ENCODE results near the gene ACACB.
A peak's percentile ranks its signal among the peaks of the same experiment; 100 is the strongest.
"Not testable (repeated sequence)": the region's sequence is repeated elsewhere in the genome, so short reads cannot be mapped to it uniquely, and the experiment has no call there.

Gene ACACB

GRCh38 chr12:109144224-109144623 is 27.8 kb downstream of the ACACB start:
- DNase-seq = no peak

GRCh38 chr12:109147126-109147525 is 30.7 kb downstream of the ACACB start:
- not testable (repeated sequence) for DNase-seq

DNA sequence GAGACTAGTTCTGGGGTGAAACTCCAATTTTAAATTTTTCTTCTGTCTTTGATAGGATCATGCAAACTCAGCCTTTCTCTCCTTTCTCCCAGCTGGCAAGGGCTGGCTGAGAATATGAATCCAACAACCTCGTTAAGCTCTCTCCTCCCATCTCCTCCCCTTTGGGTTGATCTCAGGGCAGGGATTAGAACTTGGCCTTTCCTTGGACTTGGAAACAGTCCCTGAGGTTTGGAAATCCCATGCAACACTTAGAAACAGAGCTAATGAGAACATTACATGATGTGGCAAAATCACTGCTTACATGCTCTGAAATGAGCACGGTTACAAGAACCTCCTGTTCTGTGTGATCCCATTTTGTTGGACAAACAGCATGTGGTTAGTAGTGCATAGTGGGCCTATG is 31.6 kb downstream of the ACACB start:
- no peak for DNase-seq

GRCh38 chr12:109150124-109150640 is 33.8 kb downstream of the ACACB start:
- DNase-seq = no peak

DNA sequence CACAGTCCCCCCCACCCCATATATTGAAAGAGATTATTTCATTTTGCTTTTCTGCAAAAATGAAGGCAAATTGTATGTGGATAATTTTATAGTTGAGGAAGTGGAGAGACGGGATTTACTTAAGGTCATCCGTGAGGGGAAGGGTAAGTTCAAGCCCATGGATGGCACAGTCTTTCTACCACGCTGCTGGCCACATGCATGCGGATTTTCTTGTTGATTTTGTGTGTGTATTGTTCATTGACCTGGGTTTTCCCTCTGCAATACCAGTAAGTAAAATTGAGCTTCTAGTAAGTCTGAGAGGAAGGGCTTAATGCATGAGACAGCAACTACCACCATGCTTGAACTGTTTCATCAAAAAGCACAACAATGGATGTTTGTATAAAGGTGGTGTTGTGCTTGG is 35.1 kb downstream of the ACACB start:
- no peak for DNase-seq

DNA sequence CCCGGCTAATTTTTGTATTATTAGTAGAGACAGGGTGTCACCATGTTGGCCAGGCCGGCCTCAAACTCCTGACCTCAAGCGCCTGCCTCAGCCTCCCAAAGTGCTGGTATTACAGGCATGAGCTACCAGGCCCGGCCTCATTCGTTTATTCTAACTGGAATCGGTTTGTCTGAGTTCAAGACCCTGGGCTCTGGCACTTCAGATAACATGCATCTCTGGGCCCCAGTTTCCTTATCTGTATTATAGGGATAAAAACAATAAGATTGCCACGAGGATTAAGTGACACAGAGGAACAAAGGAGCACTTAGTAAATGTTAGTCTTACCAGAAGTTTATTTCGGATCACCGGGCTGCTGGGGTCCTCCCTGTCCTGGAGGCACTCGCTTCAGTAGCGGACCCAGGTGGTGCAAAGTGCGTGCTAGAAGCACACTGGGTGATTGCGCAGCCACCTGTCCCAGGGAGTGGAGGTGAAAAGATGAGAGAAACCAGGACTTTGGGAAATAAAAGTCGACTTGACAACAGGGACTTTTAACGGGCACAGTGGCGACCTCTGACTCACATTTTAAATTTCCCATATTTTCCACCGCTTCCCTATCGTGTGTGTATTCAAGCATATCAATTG is 37.5 kb downstream of the ACACB start:
- no peak for DNase-seq

GRCh38 chr12:109154451-109155438 is 38.4 kb downstream of the ACACB start:
- DNase-seq = peak; percentile 18

DNA sequence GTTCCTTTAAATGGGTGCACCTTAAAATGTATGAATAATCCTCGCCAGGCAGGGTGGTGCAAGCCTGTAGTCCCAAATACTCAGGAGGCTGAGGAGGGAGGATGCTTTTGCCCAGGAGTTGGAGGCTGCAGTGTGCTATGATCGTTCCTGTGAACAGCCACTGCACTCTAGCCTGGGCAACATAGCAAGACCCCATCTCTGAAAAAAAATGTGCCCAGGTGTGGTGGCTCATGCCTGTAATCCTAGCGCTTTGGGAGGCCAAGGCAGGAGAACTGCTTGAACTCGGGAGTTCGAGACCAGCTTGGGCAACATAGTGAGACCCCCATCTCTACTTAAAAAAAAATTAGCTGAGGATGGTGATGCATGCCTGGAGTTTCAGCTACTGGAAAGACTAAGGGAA is 39.6 kb downstream of the ACACB start:
- no peak for DNase-seq

- DNase-seq = no peak
These were observed 40.2 kb downstream of the ACACB start for GRCh38 chr12:109156586-109156985.

GRCh38 chr12:109157986-109158385 is 41.6 kb downstream of the ACACB start:
- no peak for DNase-seq

DNA sequence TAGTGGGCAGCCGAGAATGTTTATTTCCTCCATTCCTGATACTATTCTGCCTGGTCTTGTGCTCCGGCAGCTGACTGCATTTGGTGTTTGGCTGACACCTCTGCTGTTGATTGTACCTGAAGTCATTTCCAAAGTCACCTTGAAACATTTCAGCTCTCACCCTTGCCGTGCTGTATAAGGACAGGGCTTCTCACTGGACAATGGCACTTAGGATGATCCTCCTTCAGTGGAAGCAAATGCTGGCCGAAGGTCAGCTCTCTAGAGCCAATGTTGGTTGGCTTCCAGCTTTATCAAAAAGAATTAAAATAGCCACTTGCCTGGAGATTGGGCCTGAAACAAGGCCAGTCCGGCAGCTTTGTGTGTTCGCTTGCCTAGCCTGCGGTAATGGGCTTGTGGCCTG is 44.0 kb downstream of the ACACB start:
- no peak for DNase-seq

GRCh38 chr12:109160873-109161272 is 44.5 kb downstream of the ACACB start:
- no peak for DNase-seq

DNA sequence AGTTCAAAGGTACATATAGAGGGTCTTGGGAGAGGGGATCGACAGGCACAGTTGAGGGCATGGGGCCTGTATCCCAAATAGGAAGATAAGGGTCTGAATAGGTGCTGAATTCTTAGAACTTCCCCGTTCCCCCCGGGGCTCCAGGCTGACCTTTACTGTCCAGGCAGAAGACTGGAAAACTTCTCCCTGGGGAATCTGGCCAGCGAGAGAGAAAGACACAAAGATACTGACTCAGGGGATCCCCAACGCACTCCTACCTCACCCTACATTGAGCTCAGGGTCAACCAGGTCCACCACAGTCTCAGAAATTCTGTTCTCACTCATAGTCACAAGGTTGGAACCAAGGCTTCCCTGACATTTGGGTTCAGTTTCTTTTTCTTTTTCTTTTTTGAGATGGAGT is 46.2 kb downstream of the ACACB start:
- DNase-seq = no peak

GRCh38 chr12:109163167-109163566 is 46.8 kb downstream of the ACACB start:
- DNase-seq = no peak

- DNase-seq = no peak
These were observed 49.2 kb downstream of the ACACB start for GRCh38 chr12:109165599-109165998.

DNA sequence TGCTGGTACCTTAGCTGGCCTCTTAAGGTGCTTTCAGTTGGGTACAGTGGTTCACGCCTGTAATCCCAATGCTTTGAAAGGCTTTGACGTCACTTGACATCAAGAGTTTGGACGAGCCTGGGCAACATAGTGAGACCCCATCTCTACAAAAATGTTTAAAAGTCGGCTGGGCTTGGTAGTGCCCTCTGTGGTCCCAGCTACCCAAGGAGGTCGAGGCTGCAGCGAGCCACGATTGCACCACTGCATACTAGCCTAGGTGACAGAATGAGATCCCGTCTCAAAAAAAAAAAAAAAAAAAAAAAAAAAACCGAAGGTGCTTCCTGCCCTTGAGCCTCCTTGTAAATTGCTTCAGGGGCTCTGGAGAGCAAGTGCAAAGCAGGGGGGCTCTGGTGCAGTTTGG is 50.0 kb downstream of the ACACB start:
- no peak for DNase-seq

DNA sequence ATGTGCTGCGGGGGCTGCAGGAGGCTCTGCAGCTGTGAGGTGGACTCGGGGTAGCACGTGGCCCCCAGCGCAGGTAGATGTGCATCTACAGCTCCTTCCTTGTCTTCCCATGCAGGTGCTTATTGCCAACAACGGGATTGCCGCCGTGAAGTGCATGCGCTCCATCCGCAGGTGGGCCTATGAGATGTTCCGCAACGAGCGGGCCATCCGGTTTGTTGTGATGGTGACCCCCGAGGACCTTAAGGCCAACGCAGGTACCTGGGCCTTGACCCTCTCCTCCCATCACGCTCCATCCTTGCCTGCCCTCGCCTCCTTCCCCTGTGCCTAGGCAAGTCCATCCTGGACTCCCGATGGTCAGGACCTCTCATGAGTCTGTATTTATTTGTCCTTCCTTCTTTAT is 51.4 kb downstream of the ACACB start:
- DNase-seq = no peak

GRCh38 chr12:109169262-109169661 is 52.9 kb downstream of the ACACB start:
- no peak for DNase-seq

DNA sequence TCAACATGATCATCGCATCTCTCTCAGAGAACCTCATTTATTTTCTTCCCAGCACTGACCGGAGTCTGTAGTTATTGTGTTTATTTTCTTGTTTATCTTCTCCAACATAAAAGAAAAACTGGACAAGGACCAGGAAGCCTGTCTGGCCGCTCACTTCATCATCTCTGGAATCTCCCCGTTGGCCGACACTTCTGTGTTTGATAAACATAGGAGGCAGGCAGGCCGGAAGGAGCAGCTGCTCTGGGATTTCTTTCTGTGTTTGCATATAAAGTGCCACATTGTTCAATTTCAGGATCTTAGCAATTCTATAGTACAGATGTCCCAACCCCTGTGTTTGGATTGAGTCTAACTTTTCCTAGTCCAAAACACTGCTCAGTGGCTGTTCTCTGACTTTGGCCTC is 53.3 kb downstream of the ACACB start:
- DNase-seq = no peak

- DNase-seq = no peak
These were observed 53.9 kb downstream of the ACACB start for GRCh38 chr12:109170324-109170723.

- not testable (repeated sequence) for DNase-seq
These were observed 56.4 kb downstream of the ACACB start for GRCh38 chr12:109172787-109173186.

DNA sequence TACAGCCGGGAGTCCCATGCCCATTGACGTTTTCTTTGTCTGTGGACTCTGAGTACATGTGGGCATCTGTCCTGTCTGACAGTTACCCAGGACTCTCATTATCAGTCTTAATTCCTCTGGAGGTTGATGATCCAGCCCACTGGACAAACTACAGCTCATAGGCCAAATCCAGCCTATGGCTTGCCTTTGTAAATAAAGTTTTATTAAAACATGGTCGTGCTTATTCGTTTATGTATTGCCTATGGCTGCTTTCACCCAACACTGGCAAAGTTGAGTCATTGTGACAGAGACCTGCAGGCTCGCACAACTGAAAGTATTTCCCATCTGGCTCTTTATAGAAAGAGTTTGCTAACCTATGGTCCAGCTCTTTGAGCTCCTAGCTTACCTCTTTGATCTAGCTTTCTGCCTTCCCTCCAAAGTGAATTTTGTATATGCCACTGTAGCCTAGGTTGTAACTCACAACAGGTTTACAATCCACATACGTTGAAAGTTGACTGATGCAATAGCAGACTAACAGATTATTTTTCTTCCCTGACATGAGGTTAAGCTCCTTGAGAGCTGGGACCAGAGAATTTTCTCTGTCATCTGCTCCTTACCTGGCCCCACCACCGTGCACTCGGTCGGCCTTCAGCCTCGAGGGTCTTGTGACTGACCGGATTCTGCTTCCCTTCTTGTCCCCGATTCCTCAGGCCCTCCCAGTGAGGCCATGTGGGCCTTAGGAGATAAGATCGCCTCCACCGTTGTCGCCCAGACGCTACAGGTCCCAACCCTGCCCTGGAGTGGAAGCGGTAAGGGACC is 57.3 kb downstream of the ACACB start:
- no peak for DNase-seq

- DNase-seq = no peak
These were observed 58.1 kb downstream of the ACACB start for GRCh38 chr12:109174468-109174867.
